ENCODE measurements around the gene USP6.
"Not testable (repeated sequence)": the region's sequence is repeated elsewhere in the genome, so short reads cannot be mapped to it uniquely, and the experiment has no call there.

Gene USP6

DNA sequence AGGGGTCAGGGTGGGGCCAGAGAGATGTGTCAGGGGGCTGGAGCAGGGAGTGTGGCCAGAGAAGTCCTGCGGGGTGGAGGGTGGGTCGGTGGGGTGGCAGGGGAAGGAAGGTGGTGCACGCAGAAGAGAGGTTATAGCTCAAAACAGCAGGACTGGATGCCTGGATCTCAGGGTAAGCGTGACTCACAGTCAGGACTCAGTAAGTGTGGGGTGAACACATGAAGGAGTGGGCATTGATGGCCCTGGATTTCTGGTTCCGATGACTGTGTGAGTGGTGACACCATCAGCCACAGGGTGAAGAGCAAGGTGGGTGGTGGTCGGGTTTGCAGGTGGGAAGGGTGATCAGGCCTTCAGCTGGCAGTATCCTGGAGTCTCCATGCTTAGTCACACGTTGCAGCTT, 6.2 kb downstream of the USP6 start:
- DNase-seq (ENCODE audit: low read depth in 2 of 2), result not testable (repeated sequence)

DNA sequence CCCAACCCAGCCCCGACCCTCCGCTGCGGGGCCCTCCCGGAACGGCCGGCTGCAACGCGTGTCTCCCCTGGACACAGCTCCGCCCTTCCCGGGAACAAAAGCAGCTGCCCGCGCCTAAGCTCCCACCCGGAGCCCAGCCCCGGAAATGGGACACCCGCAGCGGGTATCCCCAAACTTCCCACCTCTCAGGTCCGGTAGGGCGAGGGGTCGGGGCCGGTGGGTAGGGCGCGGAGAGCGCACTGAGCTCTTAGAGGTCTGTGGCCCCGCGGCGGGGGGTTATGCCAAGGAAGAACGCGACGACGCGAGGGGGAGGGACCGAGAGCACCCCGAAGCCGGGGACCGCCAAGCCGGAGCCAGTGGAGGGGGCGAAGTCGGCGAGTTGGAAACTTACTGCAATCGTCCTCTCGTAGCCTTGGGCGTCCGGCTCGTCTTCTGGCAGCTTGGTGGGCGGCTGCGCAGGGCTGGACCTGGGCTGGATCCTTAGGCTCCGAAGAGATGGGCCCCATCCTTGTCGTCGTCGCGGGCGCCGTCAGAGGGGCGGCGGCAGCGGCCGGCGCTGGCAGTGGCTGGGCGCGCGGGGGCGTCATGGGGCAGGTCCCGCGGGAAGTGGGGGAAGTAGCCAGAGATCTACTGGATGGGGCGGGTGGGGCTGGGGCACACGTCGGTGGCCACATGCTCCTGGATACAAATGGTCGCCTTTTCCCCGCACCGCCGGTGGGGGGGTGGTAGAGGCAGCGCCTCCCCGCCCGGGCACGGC, 6.9 kb downstream of the USP6 start:
- DNase-seq (ENCODE audit: low read depth in 2 of 2), result no peak

DNA sequence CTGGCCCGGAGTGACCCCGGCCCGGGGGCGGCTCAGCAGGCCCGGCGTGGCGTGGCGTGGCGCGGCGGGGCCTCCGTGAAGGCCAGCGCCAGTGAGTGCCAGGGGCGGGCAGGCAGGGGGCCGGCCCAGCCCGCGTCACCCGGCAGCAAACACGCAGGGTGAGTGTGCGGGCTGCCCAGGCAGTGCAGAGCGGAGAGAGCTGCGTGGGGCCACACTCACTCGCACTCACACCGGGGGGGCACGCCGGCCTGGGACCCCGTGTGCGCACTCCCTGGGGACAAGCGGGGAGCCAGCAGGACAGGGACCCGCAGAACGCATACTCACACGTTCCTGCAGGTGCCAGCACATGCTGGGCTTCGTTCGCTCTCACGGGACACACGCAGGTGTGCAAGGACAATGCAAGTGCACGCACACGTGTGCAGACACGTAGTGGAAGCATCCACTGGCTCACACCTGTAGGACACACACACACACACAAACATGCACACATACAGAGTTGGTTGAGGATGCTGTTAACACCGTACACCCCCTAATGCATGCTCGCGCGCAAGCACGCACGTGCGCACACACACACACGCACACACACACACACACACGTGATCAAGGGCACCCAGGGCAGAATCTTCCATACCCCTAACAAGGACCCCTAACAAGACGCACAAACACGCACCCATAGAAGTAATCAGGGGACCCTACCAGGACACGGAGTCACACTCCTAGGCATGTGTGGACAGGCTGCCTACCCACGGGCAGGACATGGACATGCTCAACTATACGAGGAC, 7.7 kb downstream of the USP6 start:
- no peak for DNase-seq (ENCODE audit: low read depth in 2 of 2)

DNA sequence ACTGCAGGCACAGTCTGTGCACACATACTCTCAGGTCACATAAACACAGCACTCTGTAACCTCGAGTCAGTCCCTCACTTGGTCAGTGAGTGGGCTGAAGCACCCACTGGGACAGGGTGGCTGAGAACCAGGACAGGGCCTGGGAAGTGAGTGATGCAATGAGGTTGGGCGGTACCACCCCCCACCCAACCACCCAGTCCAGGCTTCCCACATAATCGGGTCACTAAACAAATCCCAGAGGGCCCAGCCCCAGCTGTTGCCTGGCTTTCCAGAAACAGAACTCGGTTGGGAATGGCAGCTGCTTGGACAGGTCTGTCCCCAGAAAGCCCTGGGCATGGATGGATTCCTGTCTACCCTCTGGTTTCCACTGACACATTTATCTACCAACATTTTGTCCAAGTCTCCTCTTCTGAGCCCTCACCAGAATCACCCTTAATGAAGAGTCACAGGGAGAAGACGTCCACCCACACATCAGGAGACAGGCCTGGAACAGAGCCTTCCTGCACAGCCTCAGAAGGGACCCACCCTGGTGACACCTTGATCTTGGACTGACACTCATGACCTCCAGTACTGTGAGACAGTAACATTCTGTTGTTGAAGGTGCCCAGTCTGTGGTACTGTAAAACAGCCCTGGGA, 8.4 kb downstream of the USP6 start:
- not testable (repeated sequence) for DNase-seq (ENCODE audit: low read depth in 2 of 2)

DNA sequence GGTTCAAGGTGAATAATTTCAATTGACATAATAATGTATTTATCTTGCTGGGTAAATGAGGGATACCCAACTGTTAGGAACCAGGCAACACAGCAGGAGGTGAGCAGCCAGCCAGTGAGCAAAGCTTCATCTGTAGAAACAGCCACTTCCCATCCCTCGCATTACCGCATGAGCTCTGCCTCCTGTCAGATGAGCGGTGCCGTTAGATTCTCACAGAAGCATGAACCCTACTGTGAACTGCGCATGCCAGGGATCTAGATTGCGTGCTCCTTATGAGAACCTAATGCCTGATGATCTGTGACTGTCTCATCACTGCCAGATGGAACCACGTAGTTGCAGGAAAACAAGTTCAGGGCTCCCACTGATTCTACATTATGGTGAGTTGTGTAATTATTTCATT, 9.1 kb downstream of the USP6 start:
- DNase-seq (ENCODE audit: low read depth in 2 of 2), result not testable (repeated sequence)

DNA sequence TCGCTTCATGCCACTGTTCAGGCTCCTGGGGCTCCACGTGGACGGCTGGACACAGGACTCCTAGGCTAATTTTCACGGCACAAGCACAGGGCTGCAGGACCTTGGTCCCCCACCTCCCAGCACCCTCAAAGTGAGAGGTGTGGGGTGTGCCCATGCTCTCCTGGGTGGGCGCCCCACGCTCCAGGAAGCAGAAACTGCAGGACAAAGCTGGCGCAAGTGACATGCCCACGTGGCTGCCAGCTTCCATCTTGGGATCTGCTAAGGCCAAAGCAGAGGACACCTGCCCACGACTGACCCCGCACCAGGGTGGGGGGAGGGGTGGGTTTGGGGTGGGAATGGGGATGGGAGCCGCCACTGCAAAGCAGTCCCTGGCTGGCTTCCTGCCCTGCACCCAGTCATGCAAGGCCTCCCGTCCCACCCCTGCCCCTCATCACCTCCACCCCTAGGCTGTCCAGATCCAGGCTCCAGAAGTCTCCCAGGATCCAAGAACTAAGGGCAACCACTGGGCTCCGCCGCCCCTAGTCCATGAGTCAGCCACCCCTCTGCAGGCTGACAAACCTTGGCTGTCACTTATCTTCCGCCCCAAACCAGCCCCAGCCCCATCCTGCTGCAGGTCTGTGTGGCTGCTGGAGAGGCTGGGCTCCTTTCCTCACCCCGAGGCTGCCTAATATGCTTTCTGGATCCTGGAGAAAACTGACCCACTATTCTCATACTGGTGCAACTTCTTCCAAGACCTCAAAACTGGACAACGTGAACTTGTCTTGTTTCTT, 11.1 kb downstream of the USP6 start:
- no peak for DNase-seq (ENCODE audit: low read depth in 2 of 2)

DNA sequence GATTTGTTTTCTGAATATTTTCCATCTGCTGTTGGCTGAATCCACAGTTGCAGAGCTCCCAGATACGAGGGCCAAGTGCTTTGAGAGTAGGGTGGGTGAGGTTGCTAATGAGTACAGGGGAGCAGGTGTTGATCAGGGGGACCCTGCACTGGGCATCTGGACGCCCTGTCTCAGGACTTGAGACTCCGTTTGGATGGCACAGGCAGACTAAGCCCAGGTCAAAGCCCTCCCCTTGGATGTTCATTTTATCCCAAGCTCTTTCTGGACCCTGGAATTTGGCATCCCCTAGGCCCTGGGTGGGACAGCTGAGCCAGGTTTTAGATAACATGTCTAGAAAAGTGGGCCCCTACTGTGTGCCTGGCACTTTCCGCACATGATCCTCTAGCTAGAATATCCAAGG, 12.1 kb downstream of the USP6 start:
- DNase-seq (ENCODE audit: low read depth in 2 of 2), result no peak

DNA sequence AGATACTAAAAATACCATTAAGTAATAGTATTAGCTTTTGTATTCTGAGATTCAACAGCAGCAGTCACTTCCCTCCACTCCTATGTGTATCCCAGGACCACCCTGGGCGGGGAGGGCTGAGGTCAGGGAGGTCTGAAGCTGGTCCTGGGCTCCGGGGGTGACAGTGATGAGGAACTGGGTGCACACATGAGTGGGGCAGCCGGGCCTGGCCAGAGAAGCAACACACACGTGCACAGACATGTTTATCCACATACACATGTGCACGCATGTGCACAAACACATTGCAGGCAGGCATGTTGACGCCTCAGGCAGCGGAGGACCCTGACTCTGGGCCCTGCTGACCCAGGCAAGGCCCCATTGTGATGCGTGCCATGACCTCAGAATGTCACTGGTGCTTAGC, 12.6 kb downstream of the USP6 start:
- not testable (repeated sequence) for DNase-seq (ENCODE audit: low read depth in 2 of 2)

DNA sequence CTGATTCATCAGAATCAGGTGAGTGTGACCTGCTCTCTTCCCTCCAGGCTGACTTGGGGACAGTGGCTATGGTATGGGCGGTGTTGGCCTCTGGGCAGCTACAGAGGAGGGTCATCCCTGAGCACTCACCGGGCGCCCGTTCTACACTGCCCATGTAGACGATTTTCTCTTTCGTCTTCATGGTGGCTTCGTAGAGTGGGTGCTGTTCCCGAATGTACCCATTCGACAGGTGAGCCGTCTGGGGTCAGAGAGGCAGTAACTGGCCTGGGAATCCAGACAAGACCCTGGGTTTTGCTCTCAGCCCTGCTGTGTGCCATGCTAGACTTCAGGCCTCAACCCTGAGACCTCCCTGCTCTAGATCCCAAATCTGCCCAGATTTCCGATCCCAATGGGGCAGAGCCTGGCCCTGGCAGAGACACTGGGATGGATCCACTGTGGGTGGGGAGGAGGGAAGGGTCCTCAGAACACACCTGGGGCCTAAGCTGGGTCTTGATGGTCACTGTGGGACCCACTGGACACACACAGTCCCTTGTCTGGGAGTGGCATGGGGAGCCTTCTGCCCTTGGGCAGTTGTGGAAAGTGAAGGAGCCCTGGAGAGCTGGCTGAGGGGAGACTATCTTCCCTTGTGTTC, 13.2 kb downstream of the USP6 start:
- no peak for DNase-seq (ENCODE audit: low read depth in 2 of 2)

DNA sequence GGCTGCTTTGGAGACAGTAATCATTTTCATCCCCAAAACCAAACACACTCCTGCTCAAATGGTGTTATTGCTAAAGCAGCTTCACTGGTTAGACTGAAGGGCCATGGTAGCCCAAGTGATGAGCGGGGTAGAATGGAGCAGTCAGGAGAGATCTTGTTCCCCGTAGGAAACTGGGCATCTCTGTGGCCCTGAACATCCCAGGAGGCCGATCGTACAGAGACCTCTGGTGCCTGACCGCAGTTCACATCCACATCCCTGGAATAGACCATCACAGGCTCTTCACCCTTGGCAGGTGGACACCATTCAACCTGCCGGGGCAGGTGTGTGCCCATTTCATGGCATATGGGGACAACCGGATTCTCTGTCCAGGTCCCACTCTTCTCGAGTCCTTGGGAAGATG, 13.9 kb downstream of the USP6 start:
- not testable (repeated sequence) for DNase-seq (ENCODE audit: low read depth in 2 of 2)

DNA sequence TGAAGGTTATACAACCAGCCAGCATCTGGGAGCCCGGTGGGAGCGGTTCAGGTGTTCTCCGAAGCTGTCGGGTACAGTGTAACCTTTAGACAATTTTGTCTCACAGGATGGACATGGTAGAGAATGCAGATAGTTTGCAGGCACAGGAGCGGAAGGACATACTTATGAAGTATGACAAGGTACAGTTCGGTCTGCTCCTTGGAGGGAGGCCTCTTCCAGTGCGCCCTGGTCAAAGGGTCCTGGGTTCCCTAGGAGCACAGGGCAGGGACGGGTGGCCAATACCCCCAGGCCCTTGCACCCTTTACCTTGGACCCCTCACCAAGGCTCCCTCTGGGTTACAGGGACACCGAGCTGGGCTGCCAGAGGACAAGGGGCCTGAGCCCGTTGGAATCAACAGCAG, 14.4 kb downstream of the USP6 start:
- not testable (repeated sequence) for DNase-seq (ENCODE audit: low read depth in 2 of 2)

DNA sequence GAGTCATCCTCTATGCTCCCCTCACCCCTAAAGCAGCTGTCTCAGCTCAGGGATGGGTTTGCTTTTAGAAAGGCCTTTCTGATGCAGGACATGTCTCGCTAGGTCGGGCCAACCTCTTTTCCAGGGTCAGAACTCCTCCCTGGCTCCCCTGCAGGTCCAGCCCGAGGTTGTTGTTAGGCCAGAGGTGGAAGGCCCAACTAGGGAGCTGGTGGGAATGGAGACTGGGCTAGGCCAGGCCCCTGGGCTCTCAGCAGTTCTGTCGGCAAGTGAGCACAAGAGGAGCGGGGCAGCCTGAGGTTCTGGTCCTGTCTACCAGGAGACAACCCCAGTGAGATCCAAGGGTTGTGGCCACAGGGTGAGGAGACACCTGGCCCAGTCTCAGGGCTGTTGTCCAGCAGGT, 14.9 kb downstream of the USP6 start:
- not testable (repeated sequence) for DNase-seq (ENCODE audit: low read depth in 2 of 2)

DNA sequence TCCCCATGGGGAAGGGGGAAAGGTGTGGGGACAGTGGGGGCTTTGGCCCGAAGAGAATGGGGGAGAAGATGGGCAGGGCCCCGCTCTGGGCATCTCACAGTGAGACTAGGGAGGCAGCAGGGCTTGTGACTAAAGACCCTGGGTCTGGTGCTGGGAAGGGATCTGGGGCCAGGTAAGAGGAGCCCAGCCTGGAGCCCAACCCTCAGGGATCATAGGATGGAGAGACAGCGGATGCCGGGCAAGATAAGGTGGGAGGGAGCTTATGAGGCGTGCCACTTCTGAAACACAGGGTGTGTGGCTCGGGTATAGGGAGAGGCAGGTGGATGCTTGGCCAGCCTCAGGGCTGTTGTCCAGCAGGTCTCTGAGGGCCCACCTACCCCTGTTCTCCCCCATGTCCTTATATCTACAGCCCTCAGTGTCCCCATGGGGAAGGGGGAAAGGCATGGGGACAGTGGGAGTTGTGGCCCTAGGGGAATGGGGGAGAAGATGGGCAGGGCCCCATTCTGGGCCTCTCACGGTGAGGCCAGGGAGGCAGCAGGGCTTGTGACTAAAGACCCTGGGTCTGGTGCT, 15.4 kb downstream of the USP6 start:
- no peak for DNase-seq (ENCODE audit: low read depth in 2 of 2)

DNA sequence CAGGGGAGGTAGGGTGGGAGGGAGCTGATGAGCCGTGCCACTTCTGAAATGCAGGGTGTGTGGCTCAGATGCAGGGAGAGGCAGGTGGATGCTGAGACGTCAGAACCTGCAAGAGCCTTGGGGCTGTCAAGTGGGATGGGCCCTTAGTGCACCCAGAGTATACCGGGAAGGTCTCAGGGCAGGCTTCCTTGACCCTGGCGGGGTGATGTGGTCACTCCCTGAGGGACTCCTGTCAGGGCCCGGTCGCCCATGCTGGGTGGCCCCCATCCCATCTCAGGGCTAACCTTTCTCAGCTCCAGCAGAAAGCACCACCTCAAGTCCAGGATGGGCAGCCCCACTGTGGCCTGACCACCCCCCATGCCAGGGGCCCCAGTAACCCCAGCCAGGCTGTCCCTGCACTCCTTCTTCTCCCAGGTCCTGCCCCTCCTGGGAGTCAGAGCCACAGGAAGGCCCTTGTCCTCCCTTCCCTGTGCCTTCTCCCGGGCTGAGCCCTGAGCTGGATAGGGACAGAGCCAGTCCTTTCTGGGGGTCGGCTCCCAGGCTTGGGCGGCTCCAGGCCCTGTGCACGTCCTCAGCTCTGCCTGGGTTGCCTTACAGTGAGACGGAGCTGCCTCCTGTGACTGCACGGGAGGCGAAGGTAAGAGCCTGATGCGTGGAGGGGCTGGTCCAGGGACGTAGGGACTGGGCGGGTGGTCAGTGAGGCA, 16.1 kb downstream of the USP6 start:
- not testable (repeated sequence) for DNase-seq (ENCODE audit: low read depth in 2 of 2)

DNA sequence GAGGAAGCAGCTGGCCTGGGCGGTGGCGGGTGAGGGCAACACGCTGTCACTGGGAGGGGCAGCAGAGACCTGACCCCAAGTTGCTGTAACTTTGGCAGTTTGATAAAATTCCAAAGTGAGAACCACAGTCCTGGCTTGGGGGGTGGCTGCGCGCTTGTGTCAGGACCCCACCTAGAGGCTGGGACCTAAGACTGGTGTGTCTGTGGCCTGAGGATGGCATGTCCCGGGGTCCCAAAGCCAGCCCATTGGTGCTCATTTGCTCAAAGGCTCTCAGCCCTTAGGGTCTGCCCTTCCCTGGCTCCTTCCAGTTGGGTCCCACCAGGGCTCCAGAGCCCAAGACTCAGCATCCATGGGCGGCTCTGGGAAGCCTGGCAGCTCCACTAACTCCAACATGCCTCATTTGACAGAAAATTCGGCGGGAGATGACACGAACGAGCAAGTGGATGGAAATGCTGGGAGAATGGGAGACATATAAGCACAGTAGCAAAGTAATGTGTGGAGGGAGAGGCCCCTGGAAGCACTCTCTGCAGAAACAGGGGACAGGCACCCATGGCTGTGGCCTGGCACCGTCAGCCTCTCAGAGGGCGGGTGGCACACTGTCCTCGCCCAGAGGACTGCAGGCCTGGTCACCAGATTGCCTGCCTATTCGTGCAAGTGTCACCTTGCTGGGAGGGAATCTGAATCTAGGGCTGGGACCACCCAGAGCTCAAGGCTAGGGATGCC, 16.8 kb downstream of the USP6 start:
- DNase-seq (ENCODE audit: low read depth in 2 of 2), result not testable (repeated sequence)

DNA sequence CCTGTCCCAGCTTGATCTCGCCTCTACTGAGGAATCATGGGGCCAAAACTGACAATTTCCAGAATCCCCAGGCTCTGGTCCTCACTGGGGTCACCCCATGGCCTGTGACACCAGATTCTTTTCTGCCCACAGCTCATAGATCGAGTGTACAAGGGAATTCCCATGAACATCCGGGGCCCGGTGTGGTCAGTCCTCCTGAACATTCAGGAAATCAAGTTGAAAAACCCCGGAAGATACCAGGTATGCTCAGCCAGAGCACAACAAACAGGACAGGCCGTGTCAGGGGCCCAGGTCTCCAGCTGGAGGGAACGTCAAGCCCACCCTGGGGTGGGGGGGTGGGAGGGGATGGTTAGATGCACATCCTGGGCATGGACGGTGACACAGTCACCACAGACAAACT, 17.5 kb downstream of the USP6 start:
- no peak for DNase-seq (ENCODE audit: low read depth in 2 of 2)

DNA sequence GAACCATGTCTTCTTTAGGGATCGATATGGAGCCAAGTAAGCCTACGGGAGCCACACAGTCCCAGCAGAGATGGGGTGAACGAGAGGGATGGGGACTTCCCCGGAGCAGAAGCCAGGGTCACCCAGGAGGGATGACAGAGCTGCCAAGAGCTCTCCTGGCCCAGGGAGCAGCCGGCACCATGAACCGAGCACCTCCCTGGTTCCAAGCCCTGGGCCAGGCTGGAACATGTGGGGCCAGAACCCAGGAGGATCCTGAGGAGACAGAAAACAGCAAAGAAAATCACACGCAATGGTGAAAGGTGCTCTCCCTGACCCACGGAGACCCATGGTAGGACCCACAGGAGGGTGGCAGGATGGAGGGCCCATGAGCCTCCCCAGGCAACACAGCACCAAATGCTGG, 18.1 kb downstream of the USP6 start:
- not testable (repeated sequence) for DNase-seq (ENCODE audit: low read depth in 2 of 2)

DNA sequence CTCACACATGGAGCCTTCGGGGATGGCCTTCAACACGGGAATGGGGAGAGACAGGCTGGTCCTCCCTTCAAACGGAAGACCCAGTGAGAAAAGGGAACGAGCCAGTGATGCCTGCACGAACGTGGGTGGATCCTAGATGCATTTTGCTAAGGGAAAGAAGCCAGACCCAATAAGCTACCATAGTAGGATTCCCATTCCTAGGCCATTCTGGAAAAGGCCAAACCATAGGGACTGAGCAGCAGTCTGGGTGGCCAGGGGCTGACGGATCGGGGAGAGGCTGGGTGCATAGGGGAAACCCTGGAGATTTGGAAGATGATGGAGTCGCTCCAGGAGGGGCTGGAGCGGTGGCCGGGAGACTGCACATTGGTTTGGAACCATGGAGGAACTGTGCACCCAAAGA, 18.7 kb downstream of the USP6 start:
- not testable (repeated sequence) for DNase-seq (ENCODE audit: low read depth in 2 of 2)

DNA sequence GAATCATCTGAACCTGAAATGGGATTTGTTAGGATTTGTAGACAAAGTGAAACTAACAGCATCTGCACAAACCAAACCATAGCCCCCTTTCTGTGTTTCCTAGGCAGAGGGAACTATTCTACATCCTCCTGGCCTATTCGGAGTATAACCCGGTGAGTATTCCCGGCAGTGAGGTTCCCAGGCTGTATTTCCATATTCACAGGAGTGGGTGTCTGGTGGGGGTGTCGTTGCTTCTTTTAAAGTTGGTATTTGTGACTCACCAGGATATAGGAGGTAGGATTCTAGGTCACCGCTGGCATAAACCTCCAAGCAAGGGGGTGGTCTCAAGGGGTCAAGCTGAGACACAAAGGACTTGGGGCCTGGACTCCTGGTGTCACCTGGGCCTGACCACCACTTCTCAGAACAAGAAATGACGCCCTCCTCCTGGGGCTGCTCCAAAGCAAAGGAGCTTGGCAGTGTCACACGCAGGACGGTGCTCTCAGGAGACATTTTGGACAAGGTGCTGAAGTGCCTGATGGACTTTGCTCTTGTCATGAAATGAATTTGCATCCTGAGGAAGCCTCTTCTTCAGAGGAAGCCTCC, 19.4 kb downstream of the USP6 start:
- not testable (repeated sequence) for DNase-seq (ENCODE audit: low read depth in 2 of 2)

Measured in stimulated activated CD8-positive, alpha-beta memory T cell treated with anti-CD3 and anti-CD28 coated beads, Interleukin-15, amount 100 ng/mL, for 48 hours (primary cell).